Esophagus muscularis mucosa (tissue), 4 donors: ENCODE results near the gene MRPL17. TPM values are rescaled to one million over a fixed set of nuclear protein-coding genes. Genes with fewer than 3 reads are reported as not detected.

Source experiments
- DNase-seq: peaks from one replicate; pipeline ENCODE4 v3.0.0-alpha.2; 2017; ENCODE audit errors: extremely low spot score
- H3K27ac ChIP-seq, 4 donors: fragments of 200-600 bp; sonication (generic); replicated peaks in 1 of 4; 1 replicate in 3 of 4; 2 replicates in 1 of 4; pipeline ENCODE4 v1.5.1; 2016 to 2019; ENCODE audit warnings: mild to moderate bottlenecking in 1 of 4
- H3K27me3 ChIP-seq, 4 donors: fragments of 200-600 bp; sonication (generic); one replicate each; pipeline versions ENCODE4 v1.5.1 to v1.6.0; 2016 to 2019
- H3K36me3 ChIP-seq, 4 donors: fragments of 200-600 bp; sonication (generic); one replicate each; pipeline ENCODE4 v1.5.1; 2016 to 2019
- H3K4me1 ChIP-seq, 4 donors: fragments of 200-600 bp; sonication (generic); one replicate each; pipeline ENCODE4 v1.5.1; 2016 to 2019
- H3K4me3 ChIP-seq, 4 donors: fragments of 200-600 bp; sonication (generic); 1 replicate in 2 of 4; 2 replicates in 2 of 4; pipeline ENCODE4 v1.5.1; 2016 to 2019; ENCODE audit warnings: mild to moderate bottlenecking in 4 of 4, moderate library complexity in 1 of 4
- H3K9me3 ChIP-seq, 4 donors: fragments of 200-600 bp; sonication (generic); 1 replicate in 3 of 4; 2 replicates in 1 of 4; pipeline ENCODE4 v1.5.1; 2016 to 2019
- EP300 ChIP-seq: sonication (generic); formaldehyde crosslinking; IDR thresholded peaks from one replicate; pipeline ENCODE4 v1.6.1; 2017; ENCODE audit warnings: antibody characterized with exemption
- POLR2A ChIP-seq: fragments of 450-650 bp; IDR thresholded peaks from one replicate; pipeline ENCODE4 v1.6.1; 2017; ENCODE audit warnings: antibody characterized with exemption, moderate library complexity, mild to moderate bottlenecking, low read depth
- POLR2AphosphoS5 ChIP-seq, 2 donors: sonication (generic); formaldehyde crosslinking; IDR thresholded peaks; one replicate each; pipeline ENCODE4 v1.6.1; 2017; ENCODE audit warnings: antibody characterized with exemption in 2 of 2
- WGBS: methylation state at CpG from one replicate; pipeline ENCODE4 v1.1.5; 2018; 5-methylcytosine and 5-hydroxymethylcytosine counted together
- intact Hi-C: fragments of 100-400 bp; cut with DNase I; formaldehyde crosslinking; loops from one replicate; pipeline ENCODE4 v1.15.1; 2023
- total RNA-seq, 4 donors: library from RNA; depleted of rRNA; stranded (reverse); fragments of >200 nt; gene quantifications; one replicate each; pipeline versions ENCODE4 v1.1.0 to v1.2.1, GENCODE V29; 2016
- TF ChIP-seq, protein P1 (sequence below), 3 experiments: fragments of 200-600 bp in 2 of 3; fragments of 450-650 bp in 1 of 3; sonication (generic) in 2 of 3; IDR thresholded peaks; one replicate each; pipeline ENCODE4 v1.5.1; 2017 to 2019; ENCODE audit warnings: antibody characterized with exemption in 3 of 3, mild to moderate bottlenecking in 2 of 3, moderate library complexity in 1 of 3

Gene MRPL17
- 10 to 100 TPM; 13.3 to 22.9 (median 19.4) TPM for total RNA-seq

DNA sequence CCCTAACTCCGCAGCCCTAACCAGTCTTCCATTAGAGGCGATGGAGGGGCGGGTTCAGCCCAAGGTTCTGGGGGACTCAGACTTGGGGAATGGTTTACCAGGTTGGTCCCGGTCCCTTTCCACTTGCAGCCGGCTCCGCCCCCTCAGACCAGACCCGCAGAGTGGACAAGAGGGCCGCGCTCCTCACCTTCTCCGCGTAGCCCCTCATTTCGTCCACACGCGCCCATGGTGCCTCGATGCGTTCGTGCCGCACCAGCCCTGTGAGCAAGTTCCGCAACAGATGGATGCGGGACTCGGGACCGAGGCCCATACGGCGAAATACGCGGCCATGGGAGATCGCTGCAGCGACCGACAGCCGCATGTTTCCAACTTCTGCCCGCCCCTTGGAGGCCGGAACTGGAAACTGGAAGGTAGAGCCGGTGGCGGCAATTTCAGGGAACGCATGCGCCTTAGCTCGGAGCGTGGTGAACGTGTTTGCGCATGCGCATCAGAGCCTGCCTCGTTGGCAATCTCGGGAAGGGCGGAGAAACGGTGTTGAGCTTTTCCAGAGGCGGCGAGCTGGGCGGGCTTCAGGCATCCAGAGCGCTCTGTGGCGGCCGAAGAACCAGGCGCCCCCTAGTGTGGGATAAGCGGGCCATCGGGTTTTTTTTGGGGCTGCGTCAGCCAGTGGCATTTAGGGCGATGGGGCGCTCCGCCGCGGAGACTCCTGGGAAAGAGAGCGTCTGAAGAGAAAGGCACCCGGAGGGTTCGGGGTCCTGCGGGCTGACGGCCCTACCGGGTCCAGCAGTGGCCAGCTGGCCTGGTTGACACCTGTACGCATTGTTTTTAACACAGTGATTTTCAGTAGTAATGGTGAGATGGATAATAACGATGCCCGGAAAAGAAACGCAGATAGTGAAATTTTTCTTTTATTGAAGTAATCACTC, at the start of gene MRPL17:
Gene MRPL17 (minus strand): TSS at position 405 of the 926 bp plus-strand sequence. CDS start 44 bp downstream, at position 361.
- Histone ChIP-seq H3K4me3 (peak within 1 kb of the TSS; percentile 71 to 91 (median 79)), H3K9me3 (no peaks in the 10 kb centered on the region), H3K27me3 (no peaks in the 10 kb centered on the region), H3K27ac (peak within 1 kb of the TSS; percentile 88 to 95 (median 90)), H3K36me3 (peaks cover 4 to 21% (median 14%) of the 10 kb centered on the region in 4 donors), H3K4me1 (peaks cover 21 to 25% (median 24%) of the 10 kb centered on the region in 4 donors)
- WGBS: under 1% methylated on average over 40 of the region's 70 CpGs
- TF ChIP-seq POLR2A: peak; percentile 27
- peak; percentile 95 to 99 for TF ChIP-seq POLR2AphosphoS5 (IDR thresholded peaks at IDR 0.05)
- no peak for TF ChIP-seq EP300
- TF ChIP-seq, protein P1, sequence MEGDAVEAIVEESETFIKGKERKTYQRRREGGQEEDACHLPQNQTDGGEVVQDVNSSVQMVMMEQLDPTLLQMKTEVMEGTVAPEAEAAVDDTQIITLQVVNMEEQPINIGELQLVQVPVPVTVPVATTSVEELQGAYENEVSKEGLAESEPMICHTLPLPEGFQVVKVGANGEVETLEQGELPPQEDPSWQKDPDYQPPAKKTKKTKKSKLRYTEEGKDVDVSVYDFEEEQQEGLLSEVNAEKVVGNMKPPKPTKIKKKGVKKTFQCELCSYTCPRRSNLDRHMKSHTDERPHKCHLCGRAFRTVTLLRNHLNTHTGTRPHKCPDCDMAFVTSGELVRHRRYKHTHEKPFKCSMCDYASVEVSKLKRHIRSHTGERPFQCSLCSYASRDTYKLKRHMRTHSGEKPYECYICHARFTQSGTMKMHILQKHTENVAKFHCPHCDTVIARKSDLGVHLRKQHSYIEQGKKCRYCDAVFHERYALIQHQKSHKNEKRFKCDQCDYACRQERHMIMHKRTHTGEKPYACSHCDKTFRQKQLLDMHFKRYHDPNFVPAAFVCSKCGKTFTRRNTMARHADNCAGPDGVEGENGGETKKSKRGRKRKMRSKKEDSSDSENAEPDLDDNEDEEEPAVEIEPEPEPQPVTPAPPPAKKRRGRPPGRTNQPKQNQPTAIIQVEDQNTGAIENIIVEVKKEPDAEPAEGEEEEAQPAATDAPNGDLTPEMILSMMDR (IDR thresholded peaks at IDR 0.05): peak; percentile 91 to 95 (median 94)
- DNase-seq: peak; percentile 100
- intact Hi-C loops: loop anchor here (2.0 to 5.0 kb wide), 4 partner anchors 70 to 451 kb away; partner anchors contain the start of genes FHIP1B and TAF10

DNA sequence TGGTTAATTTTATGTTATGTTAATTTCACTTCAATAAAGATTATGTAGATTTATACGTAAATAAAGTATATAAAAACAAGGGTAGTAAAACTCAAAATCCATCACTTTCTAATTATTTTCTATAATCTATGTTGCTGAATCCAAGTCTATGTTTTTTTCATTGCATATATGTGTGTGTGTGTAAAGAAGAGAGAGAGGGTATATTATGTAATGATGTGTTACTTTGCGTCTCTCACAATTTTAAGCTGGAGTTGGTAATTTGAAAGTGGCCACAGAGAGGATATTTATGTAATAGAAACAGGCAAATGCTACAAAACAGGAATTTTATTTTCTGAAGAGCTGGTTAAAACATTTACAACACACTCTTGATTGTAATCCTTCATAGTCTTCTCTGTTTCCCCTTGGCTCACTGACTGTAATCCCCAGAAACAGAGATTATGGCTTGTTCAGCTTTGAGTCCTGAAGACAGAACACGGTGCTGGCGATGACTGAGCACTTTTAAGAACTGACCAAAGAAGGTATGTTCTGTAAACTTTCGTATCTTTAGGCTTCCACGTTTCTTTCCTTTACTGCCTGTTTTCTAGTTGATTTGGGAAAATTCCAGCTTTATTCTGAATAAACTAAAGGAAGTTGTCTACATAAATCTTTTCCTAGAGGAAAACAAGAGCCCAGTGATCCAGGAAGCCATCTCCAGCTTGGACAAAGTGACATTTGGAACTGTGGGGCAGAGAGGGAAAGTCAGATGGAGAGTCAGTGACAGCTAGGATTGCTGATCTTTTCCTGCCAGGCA, 45.0 kb upstream of the MRPL17 start:
- Histone ChIP-seq H3K27me3 (no peaks in the 10 kb centered on the region), H3K4me3 (no peak overlapping the region), H3K27ac (no peak overlapping the region), H3K36me3 (peaks cover 0 to 3% (median 0%) of the 10 kb centered on the region in 4 donors), H3K9me3 (no peaks in the 10 kb centered on the region), H3K4me1 (no peaks in the 10 kb centered on the region)
- TF ChIP-seq EP300: no peak
- no peak for TF ChIP-seq POLR2A
- TF ChIP-seq POLR2AphosphoS5 (IDR thresholded peaks at IDR 0.05): no peak
- TF ChIP-seq, protein P1 (IDR thresholded peaks at IDR 0.05): no peak
- peak; percentile 31 for DNase-seq
- intact Hi-C loops: no loop called here
- WGBS: 61% methylated on average over 6 of the region's 6 CpGs

DNA sequence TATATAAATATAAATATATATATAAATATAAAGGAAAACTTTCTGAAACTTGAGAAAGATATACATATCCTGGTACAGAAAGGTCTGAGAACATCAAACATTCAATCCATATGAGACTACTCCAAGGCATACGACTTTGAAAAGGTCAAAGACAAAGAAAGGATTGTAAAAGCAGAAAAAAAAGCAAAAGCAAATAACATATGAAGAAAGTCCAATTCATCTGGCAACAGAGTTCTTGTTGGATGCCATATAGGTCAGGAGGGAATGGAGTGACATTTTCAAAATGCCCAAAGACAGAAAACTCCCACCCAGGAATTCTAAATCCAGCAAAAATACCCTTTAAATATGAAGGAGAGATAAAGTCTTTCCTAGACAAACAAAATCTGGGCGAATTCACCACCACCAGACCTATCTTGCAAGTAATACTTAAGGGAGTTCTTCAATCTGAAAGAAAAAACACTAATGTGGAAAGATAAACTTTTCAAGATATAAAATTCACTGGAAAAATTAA, 42.3 kb upstream of the MRPL17 start:
- H3K27me3 ChIP-seq: no peaks in the 10 kb centered on the region
- intact Hi-C loops: no loop called here
- TF ChIP-seq, protein P1 (IDR thresholded peaks at IDR 0.05): no peak
- TF ChIP-seq EP300 (no peak), POLR2A (no peak), POLR2AphosphoS5 (IDR thresholded peaks at IDR 0.05) (no peak)
- 68% methylated on average over 2 of the region's 2 CpGs for WGBS
- H3K4me3 ChIP-seq: no peak overlapping the region
- DNase-seq: no peak
- H3K9me3 ChIP-seq: no peaks in the 10 kb centered on the region
- no peaks in the 10 kb centered on the region for H3K4me1 ChIP-seq
- peaks cover 0 to 3% (median 0%) of the 10 kb centered on the region in 4 donors for H3K36me3 ChIP-seq
- no peak overlapping the region for H3K27ac ChIP-seq

DNA sequence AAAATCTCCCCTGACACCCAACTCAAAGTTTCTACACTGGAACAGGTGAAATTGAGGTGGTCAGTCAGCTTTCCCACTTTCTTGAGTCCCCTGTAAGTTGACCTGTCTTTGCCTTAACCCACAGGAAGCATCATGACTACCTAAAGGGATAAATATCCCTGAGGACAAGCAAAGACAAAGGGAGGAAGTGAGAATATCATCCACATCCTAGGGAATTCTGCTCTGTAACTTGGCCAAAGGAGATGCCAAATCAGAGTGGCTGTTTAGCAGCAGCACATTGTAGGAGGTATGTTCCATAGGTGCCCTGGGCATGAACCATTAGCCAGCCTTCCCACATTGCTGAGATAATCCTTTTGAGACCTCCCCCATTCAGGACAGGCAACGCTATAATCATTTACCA, 40.9 kb upstream of the MRPL17 start:
- intact Hi-C loops: no loop called here
- Histone ChIP-seq H3K4me1 (no peaks in the 10 kb centered on the region), H3K36me3 (peaks cover 0 to 3% (median 0%) of the 10 kb centered on the region in 4 donors), H3K4me3 (no peak overlapping the region), H3K27me3 (no peaks in the 10 kb centered on the region), H3K9me3 (no peaks in the 10 kb centered on the region), H3K27ac (no peak overlapping the region)
- peak; percentile 45 for DNase-seq
- 75% methylated on average over 1 of the region's 1 CpG for WGBS
- TF ChIP-seq POLR2A (no peak), POLR2AphosphoS5 (IDR thresholded peaks at IDR 0.05) (no peak), EP300 (no peak)
- TF ChIP-seq, protein P1 (IDR thresholded peaks at IDR 0.05): no peak
